Upper lobe of right lung (tissue), 1 donor: Measurements from ENCODE around the gene HECTD4. TPM values are rescaled to one million over a fixed set of nuclear protein-coding genes. Genes with fewer than 3 reads are reported as not detected.

Experiments
- ATAC-seq: fragments of 200-7000 bp; cut with Tn5 transposase; one replicate; pipeline ENCODE4 v1.9.1; 2020; ENCODE audit warnings: mild to moderate bottlenecking, moderate library complexity
- DNase-seq: peaks from one replicate; pipeline ENCODE4 v3.0.0-alpha.2; 2020
- H3K27ac ChIP-seq: fragments of 200-600 bp; one replicate; pipeline ENCODE4 v1.8.0; 2022
- H3K27me3 ChIP-seq: fragments of 200-600 bp; one replicate; pipeline ENCODE4 v1.8.0; 2022; ENCODE audit warnings: mild to moderate bottlenecking
- H3K36me3 ChIP-seq: fragments of 200-600 bp; one replicate; pipeline ENCODE4 v1.8.0; 2022
- H3K4me1 ChIP-seq: fragments of 200-600 bp; one replicate; pipeline ENCODE4 v1.8.0; 2022
- H3K4me3 ChIP-seq: fragments of 200-600 bp; one replicate; pipeline ENCODE4 v1.8.0; 2022; ENCODE audit warnings: mild to moderate bottlenecking
- H3K9me3 ChIP-seq: fragments of 200-600 bp; one replicate; pipeline ENCODE4 v1.8.0; 2022
- CTCF ChIP-seq: fragments of 200-600 bp; IDR thresholded peaks from one replicate; pipeline ENCODE4 v1.8.0; 2022; ENCODE audit warnings: antibody characterized with exemption
- intact Hi-C: fragments of 100-400 bp; cut with DNase I; formaldehyde crosslinking; loops from one replicate; pipeline ENCODE4 v1.11.0; 2022
- total RNA-seq: library from RNA; stranded (reverse); fragmentation: NEBNext Ultra II Directional; extraction: Animal tissue kit (Norgen Biotek cat#: 25700); gene quantifications from one replicate; pipeline ENCODE4 v1.2.1, GENCODE V29; 2021
- donor health status: DM: no; HTN: yes; CAD: no; lungs with severe emphysema.

HECTD4 gene
- total RNA-seq, 1 donor from 2014 or later, result 54.7 TPM

GRCh38 chr12:112121780-112122565 is 260.3 kb downstream of the HECTD4 start:
- Histone ChIP-seq H3K36me3 (no peaks in the 10 kb centered on the region), H3K27ac (peak overlapping the region; percentile 47), H3K9me3 (no peaks in the 10 kb centered on the region), H3K4me1 (peaks cover 27% of the 10 kb centered on the region), H3K27me3 (no peaks in the 10 kb centered on the region), H3K4me3 (no peak overlapping the region)
- DNase-seq (peak; percentile 82), ATAC-seq (peak; percentile 22)
- TF ChIP-seq CTCF, result no peak
- intact Hi-C loops, result no loop called here

- ATAC-seq (no peak), DNase-seq (no peak)
- H3K4me3 ChIP-seq, result no peak overlapping the region
- H3K4me1 ChIP-seq, result peaks cover 23% of the 10 kb centered on the region
- no peaks in the 10 kb centered on the region for H3K27me3 ChIP-seq
- intact Hi-C loops, result no loop called here
- TF ChIP-seq CTCF, result no peak
- peak overlapping the region; percentile 69 for H3K27ac ChIP-seq
- no peaks in the 10 kb centered on the region for H3K36me3 ChIP-seq
- no peaks in the 10 kb centered on the region for H3K9me3 ChIP-seq
Measured at GRCh38 chr12:112117685-112118084, 264.5 kb downstream of the HECTD4 start.

GRCh38 chr12:112116232-112117060 is 265.8 kb downstream of the HECTD4 start:
- peak overlapping the region; percentile 69 for H3K27ac ChIP-seq
- no peak overlapping the region for H3K4me3 ChIP-seq

GRCh38 chr12:112115259-112116045 is 266.8 kb downstream of the HECTD4 start:
- intact Hi-C loops, result no loop called here
- H3K4me1 ChIP-seq, result peaks cover 14% of the 10 kb centered on the region
- H3K4me3 ChIP-seq, result no peak overlapping the region
- ATAC-seq (no peak), DNase-seq (no peak)
- no peaks in the 10 kb centered on the region for H3K36me3 ChIP-seq
- no peaks in the 10 kb centered on the region for H3K27me3 ChIP-seq
- H3K27ac ChIP-seq, result peak overlapping the region; percentile 69
- H3K9me3 ChIP-seq, result no peaks in the 10 kb centered on the region
- no peak for TF ChIP-seq CTCF

More at GRCh38 chr12:112116232-112117060, 265.8 kb downstream of the HECTD4 start:
- ATAC-seq (peak; percentile 95), DNase-seq (peak; percentile 75)
- peaks cover 14% of the 10 kb centered on the region for H3K4me1 ChIP-seq
- no peaks in the 10 kb centered on the region for H3K9me3 ChIP-seq
- no peak for TF ChIP-seq CTCF
- no peaks in the 10 kb centered on the region for H3K36me3 ChIP-seq
- H3K27me3 ChIP-seq, result no peaks in the 10 kb centered on the region
- intact Hi-C loops, result no loop called here

- ATAC-seq (peak; percentile 3), DNase-seq (no peak)
- intact Hi-C loops, result no loop called here
- TF ChIP-seq CTCF, result no peak
- Histone ChIP-seq H3K27ac (no peak overlapping the region), H3K9me3 (no peaks in the 10 kb centered on the region), H3K4me3 (no peak overlapping the region), H3K4me1 (peaks cover 23% of the 10 kb centered on the region), H3K27me3 (no peaks in the 10 kb centered on the region), H3K36me3 (no peaks in the 10 kb centered on the region)
Measured at GRCh38 chr12:112112409-112113133, 269.7 kb downstream of the HECTD4 start.
